ENCODE data around the gene SND1.
"Not testable (repeated sequence)": the region's sequence is repeated elsewhere in the genome, so short reads cannot be mapped to it uniquely, and the experiment has no call there.

Gene SND1

GRCh38 chr7:128104108-128104742 is 452.2 kb downstream of the SND1 start:
- Mint-ChIP-seq H3K4me1 (ENCODE audit: low read depth) (peaks cover 48% of the 10 kb centered on the region), H3K27ac (peak overlapping the region; percentile 59), H3K36me3 (ENCODE audit: low read depth) (no peaks in the 10 kb centered on the region), H3K4me3 (peak overlapping the region; percentile 70), H3K27me3 (peaks cover 13% of the 10 kb centered on the region), H3K9me3 (no peaks in the 10 kb centered on the region)
- DNase-seq = peak; percentile 59

- Mint-ChIP-seq H3K36me3 (ENCODE audit: low read depth) (no peaks in the 10 kb centered on the region), H3K4me1 (ENCODE audit: low read depth) (peaks cover 51% of the 10 kb centered on the region), H3K27ac (peak overlapping the region; percentile 52), H3K4me3 (no peak overlapping the region), H3K9me3 (no peaks in the 10 kb centered on the region), H3K27me3 (peaks cover 13% of the 10 kb centered on the region)
- DNase-seq = no peak
Observed at GRCh38 chr7:128105228-128106022, 453.4 kb downstream of the SND1 start.

- DNase-seq = no peak
- H3K9me3 Mint-ChIP-seq = no peaks in the 10 kb centered on the region
- peaks cover 13% of the 10 kb centered on the region for H3K27me3 Mint-ChIP-seq
- H3K4me3 Mint-ChIP-seq = no peak overlapping the region
- peaks cover 63% of the 10 kb centered on the region for H3K4me1 Mint-ChIP-seq (ENCODE audit: low read depth)
- H3K27ac Mint-ChIP-seq = no peak overlapping the region
- no peaks in the 10 kb centered on the region for H3K36me3 Mint-ChIP-seq (ENCODE audit: low read depth)
Observed at GRCh38 chr7:128106821-128107220, 454.8 kb downstream of the SND1 start.

- peak; percentile 28 for DNase-seq
- H3K4me3 Mint-ChIP-seq; H3K9me3 Mint-ChIP-seq; H3K36me3 Mint-ChIP-seq (ENCODE audit: low read depth); H3K27ac Mint-ChIP-seq: not testable (repeated sequence)
- Mint-ChIP-seq H3K27me3 (peaks cover 13% of the 10 kb centered on the region), H3K4me1 (ENCODE audit: low read depth) (peaks cover 70% of the 10 kb centered on the region)
Observed at GRCh38 chr7:128107516-128107915, 455.5 kb downstream of the SND1 start.

- no peak overlapping the region for H3K27ac Mint-ChIP-seq
- no peaks in the 10 kb centered on the region for H3K36me3 Mint-ChIP-seq (ENCODE audit: low read depth)
- no peak for DNase-seq
- H3K9me3 Mint-ChIP-seq = no peaks in the 10 kb centered on the region
- H3K4me3 Mint-ChIP-seq = no peak overlapping the region
- H3K4me1 Mint-ChIP-seq (ENCODE audit: low read depth) = peaks cover 72% of the 10 kb centered on the region
- H3K27me3 Mint-ChIP-seq = peaks cover 13% of the 10 kb centered on the region
Observed at GRCh38 chr7:128108129-128108528, 456.1 kb downstream of the SND1 start.

- no peaks in the 10 kb centered on the region for H3K36me3 Mint-ChIP-seq (ENCODE audit: low read depth)
- peak; percentile 45 for DNase-seq
- H3K27me3 Mint-ChIP-seq = peaks cover 9% of the 10 kb centered on the region
- H3K4me1 Mint-ChIP-seq (ENCODE audit: low read depth) = peaks cover 67% of the 10 kb centered on the region
- H3K4me3 Mint-ChIP-seq = peak overlapping the region; percentile 37
- H3K9me3 Mint-ChIP-seq = no peaks in the 10 kb centered on the region
- H3K27ac Mint-ChIP-seq = peak overlapping the region; percentile 81
Observed at GRCh38 chr7:128108641-128109423, 456.8 kb downstream of the SND1 start.

GRCh38 chr7:128109424-128109969 is 457.5 kb downstream of the SND1 start:
- H3K27ac Mint-ChIP-seq = peak overlapping the region; percentile 81
- not testable (repeated sequence) for H3K9me3 Mint-ChIP-seq; H3K4me3 Mint-ChIP-seq; H3K36me3 Mint-ChIP-seq (ENCODE audit: low read depth); H3K27me3 Mint-ChIP-seq
- DNase-seq = peak; percentile 13
- peaks cover 65% of the 10 kb centered on the region for H3K4me1 Mint-ChIP-seq (ENCODE audit: low read depth)

- peaks cover 60% of the 10 kb centered on the region for H3K4me1 Mint-ChIP-seq (ENCODE audit: low read depth)
Observed at GRCh38 chr7:128110641-128111364, 458.8 kb downstream of the SND1 start.

GRCh38 chr7:128112018-128112780 is 460.2 kb downstream of the SND1 start:
- Mint-ChIP-seq H3K27me3 (no peaks in the 10 kb centered on the region), H3K4me3 (no peak overlapping the region), H3K4me1 (ENCODE audit: low read depth) (peaks cover 52% of the 10 kb centered on the region), H3K27ac (no peak overlapping the region), H3K36me3 (ENCODE audit: low read depth) (no peaks in the 10 kb centered on the region), H3K9me3 (no peaks in the 10 kb centered on the region)
- peak; percentile 29 for DNase-seq

More at GRCh38 chr7:128110641-128111364, 458.8 kb downstream of the SND1 start:
- H3K9me3 Mint-ChIP-seq = no peaks in the 10 kb centered on the region
- DNase-seq = peak; percentile 31
- H3K27ac Mint-ChIP-seq = no peak overlapping the region
- H3K4me3 Mint-ChIP-seq = no peak overlapping the region
- H3K36me3 Mint-ChIP-seq (ENCODE audit: low read depth) = no peaks in the 10 kb centered on the region
- no peaks in the 10 kb centered on the region for H3K27me3 Mint-ChIP-seq

GRCh38 chr7:128112781-128113221 is 460.8 kb downstream of the SND1 start:
- DNase-seq = peak; percentile 34
- H3K27ac Mint-ChIP-seq = no peak overlapping the region
- H3K4me3 Mint-ChIP-seq = no peak overlapping the region
- H3K9me3 Mint-ChIP-seq = no peaks in the 10 kb centered on the region
- H3K4me1 Mint-ChIP-seq (ENCODE audit: low read depth) = peaks cover 52% of the 10 kb centered on the region
- H3K36me3 Mint-ChIP-seq (ENCODE audit: low read depth) = no peaks in the 10 kb centered on the region
- no peaks in the 10 kb centered on the region for H3K27me3 Mint-ChIP-seq

GRCh38 chr7:128113839-128114238 is 461.8 kb downstream of the SND1 start:
- Mint-ChIP-seq H3K27me3 (no peaks in the 10 kb centered on the region), H3K4me1 (ENCODE audit: low read depth) (peaks cover 43% of the 10 kb centered on the region), H3K9me3 (no peaks in the 10 kb centered on the region), H3K4me3 (no peak overlapping the region), H3K36me3 (ENCODE audit: low read depth) (no peaks in the 10 kb centered on the region), H3K27ac (no peak overlapping the region)
- DNase-seq = peak; percentile 5

GRCh38 chr7:128114806-128115205 is 462.8 kb downstream of the SND1 start:
- Mint-ChIP-seq H3K4me3 (no peak overlapping the region), H3K4me1 (ENCODE audit: low read depth) (peaks cover 33% of the 10 kb centered on the region), H3K27me3 (no peaks in the 10 kb centered on the region), H3K36me3 (ENCODE audit: low read depth) (no peaks in the 10 kb centered on the region), H3K27ac (no peak overlapping the region), H3K9me3 (no peaks in the 10 kb centered on the region)
- no peak for DNase-seq

GRCh38 chr7:128115336-128115820 is 463.4 kb downstream of the SND1 start:
- Mint-ChIP-seq H3K9me3 (no peaks in the 10 kb centered on the region), H3K4me3 (no peak overlapping the region), H3K27ac (no peak overlapping the region), H3K36me3 (ENCODE audit: low read depth) (no peaks in the 10 kb centered on the region), H3K4me1 (ENCODE audit: low read depth) (peaks cover 28% of the 10 kb centered on the region), H3K27me3 (no peaks in the 10 kb centered on the region)
- DNase-seq = no peak
